SK-N-SH treated with all-trans-retinoic acid at 6 μM for 48 hours (cell line): ENCODE measurements around the gene PSD2.

Source experiments
- ATAC-seq: fragments of 200-7000 bp; cut with Tn5 transposase; 3 replicates; pipeline ENCODE4 v1.9.1; 2020; ENCODE audit warnings: mild to moderate bottlenecking, moderate library complexity
- ARNTL ChIP-seq: fragments of 450-650 bp; formaldehyde crosslinking; IDR thresholded peaks from 2 replicates; pipeline ENCODE4 v1.5.0; 2020; ENCODE audit warnings: low read depth, mild to moderate bottlenecking, moderate library complexity, borderline replicate concordance
- BACH2 ChIP-seq: fragments of 250-450 bp; sonication (Bioruptor Pico); IDR thresholded peaks from 2 replicates; pipeline ENCODE4 v1.9.0; 2021; ENCODE audit warnings: mild to moderate bottlenecking, borderline replicate concordance
- CREB5 ChIP-seq: fragments of 250-450 bp; sonication (Bioruptor Pico); IDR thresholded peaks from 2 replicates; pipeline ENCODE4 v1.5.1; 2020; ENCODE audit warnings: low read depth, mild to moderate bottlenecking, moderate library complexity
- CSDC2 ChIP-seq: fragments of 250-450 bp; sonication (Bioruptor Pico); IDR thresholded peaks from 2 replicates; pipeline ENCODE4 v1.5.0; 2020; ENCODE audit warnings: mild to moderate bottlenecking, moderate library complexity
- ESRRG ChIP-seq: fragments of 250-450 bp; sonication (Bioruptor Pico); IDR thresholded peaks from 2 replicates; pipeline ENCODE4 v1.6.1; 2021; ENCODE audit warnings: mild to moderate bottlenecking
- ISL1 ChIP-seq: fragments of 250-450 bp; sonication (Bioruptor Pico); IDR thresholded peaks from 2 replicates; pipeline ENCODE4 v2.1.2; 2022; ENCODE audit warnings: mild to moderate bottlenecking, moderate library complexity
- OSR1 ChIP-seq: fragments of 250-450 bp; sonication (Bioruptor Pico); IDR thresholded peaks from 2 replicates; pipeline ENCODE4 v1.8.0; 2022; ENCODE audit warnings: moderate library complexity, mild to moderate bottlenecking, inconsistent platforms
- PATZ1 ChIP-seq: fragments of 250-450 bp; sonication (Bioruptor Pico); IDR thresholded peaks from 2 replicates; pipeline ENCODE4 v1.8.0; 2020; ENCODE audit warnings: mild to moderate bottlenecking, moderate library complexity, borderline replicate concordance
- POU6F1 ChIP-seq: fragments of 250-450 bp; sonication (Bioruptor Pico); IDR thresholded peaks from 2 replicates; pipeline ENCODE4 v1.8.0; 2021; ENCODE audit warnings: low read depth, mild to moderate bottlenecking, moderate library complexity, borderline replicate concordance
- PPARA ChIP-seq: fragments of 250-450 bp; sonication (Bioruptor Pico); IDR thresholded peaks from 2 replicates; pipeline ENCODE4 v1.5.0; 2020; ENCODE audit warnings: mild to moderate bottlenecking, borderline replicate concordance
- RARB ChIP-seq: fragments of 250-450 bp; sonication (Bioruptor Pico); IDR thresholded peaks from 2 replicates; pipeline ENCODE4 v1.8.0; 2021; ENCODE audit warnings: mild to moderate bottlenecking, moderate library complexity
- SNAI2 ChIP-seq: fragments of 250-450 bp; sonication (Bioruptor Pico); IDR thresholded peaks from 2 replicates; pipeline ENCODE4 v1.5.0; 2020; ENCODE audit warnings: mild to moderate bottlenecking, moderate library complexity
- TCF4 ChIP-seq: fragments of 250-450 bp; sonication (Bioruptor Pico); IDR thresholded peaks from 2 replicates; pipeline ENCODE4 v1.8.0; 2021; ENCODE audit warnings: mild to moderate bottlenecking, moderate library complexity, borderline replicate concordance
- TOX ChIP-seq: fragments of 250-450 bp; sonication (Bioruptor Pico); IDR thresholded peaks from 2 replicates; pipeline ENCODE4 v1.8.0; 2021; ENCODE audit warnings: mild to moderate bottlenecking, moderate library complexity, borderline replicate concordance
- TSHZ2 ChIP-seq: fragments of 250-450 bp; sonication (Bioruptor Pico); IDR thresholded peaks from 2 replicates; pipeline ENCODE4 v1.5.0; 2020; ENCODE audit warnings: mild to moderate bottlenecking, moderate library complexity
- ZC3H10 ChIP-seq: fragments of 250-450 bp; sonication (Bioruptor Pico); IDR thresholded peaks from 2 replicates; pipeline ENCODE4 v1.5.1; 2021; ENCODE audit warnings: mild to moderate bottlenecking, moderate library complexity
- ZFP3 ChIP-seq: fragments of 250-450 bp; sonication (Bioruptor Pico); IDR thresholded peaks from 2 replicates; pipeline ENCODE4 v1.5.0; 2020; ENCODE audit warnings: mild to moderate bottlenecking, moderate library complexity
- ZNF565 ChIP-seq: fragments of 450-650 bp; formaldehyde crosslinking; conservative IDR thresholded peaks from 2 replicates; pipeline ENCODE4 v1.5.0; 2020; ENCODE audit warnings: low read depth, mild to moderate bottlenecking, moderate library complexity
- ZNF70 ChIP-seq: fragments of 450-650 bp; formaldehyde crosslinking; IDR thresholded peaks from 2 replicates; pipeline ENCODE4 v1.5.0; 2020; ENCODE audit warnings: mild to moderate bottlenecking, moderate library complexity
- ZNF8 ChIP-seq: fragments of 450-650 bp; formaldehyde crosslinking; IDR thresholded peaks from 2 replicates; pipeline ENCODE4 v1.5.0; 2020; ENCODE audit warnings: mild to moderate bottlenecking, moderate library complexity

Gene PSD2

GRCh38 chr5:139757727-139758509 is 37.7 kb upstream of the PSD2 start:
- no peak for TF ChIP-seq ZNF8 (CRISPR knock-in tag)
- TF ChIP-seq SNAI2, result no peak
- no peak for TF ChIP-seq ZNF565 (CRISPR knock-in tag)
- TF ChIP-seq TSHZ2 (CRISPR knock-in tag), result no peak
- no peak for TF ChIP-seq ZFP3 (CRISPR knock-in tag)
- no peak for TF ChIP-seq CREB5 (CRISPR knock-in tag)
- no peak for TF ChIP-seq ARNTL (CRISPR knock-in tag)
- TF ChIP-seq POU6F1, result no peak
- no peak; the same call in 2 of the 3 replicates for ATAC-seq

- TF ChIP-seq BACH2 (no peak), RARB (no peak), ESRRG (no peak), ZNF70 (no peak), OSR1 (CRISPR knock-in tag) (no peak), SNAI2 (no peak), CREB5 (CRISPR knock-in tag) (no peak), ZNF8 (CRISPR knock-in tag) (no peak), ZC3H10 (CRISPR knock-in tag) (no peak), TOX (CRISPR knock-in tag) (no peak), PATZ1 (CRISPR knock-in tag) (no peak), TCF4 (CRISPR knock-in tag) (no peak), CSDC2 (CRISPR knock-in tag) (no peak), ZNF565 (CRISPR knock-in tag) (no peak), ISL1 (no peak), TSHZ2 (CRISPR knock-in tag) (no peak), ZFP3 (CRISPR knock-in tag) (no peak), POU6F1 (no peak), PPARA (no peak), ARNTL (CRISPR knock-in tag) (no peak)
- TF ChIP-seq, all 23 proteins: peak for 0
- no peak; the same call in 2 of the 3 replicates for ATAC-seq
Measured at GRCh38 chr5:139758510-139759075, 37.0 kb upstream of the PSD2 start.
